ENCODE results near the gene UBR4. TPM values are rescaled to one million over a fixed set of nuclear protein-coding genes. Genes with fewer than 3 reads are reported as not detected.

The UBR4 gene
- total and polyA plus RNA-seq, 2 of the 8 experiments (the other 6 are each of a cell fraction or from before 2014, with no cell fraction given), result 139 to 152 TPM

- Histone ChIP-seq H3K4ac (replicated peaks; ENCODE audit: insufficient read length, low read depth, low read length) (no peak overlapping the region), H3K9me3 (ENCODE audit: insufficient read depth in 2 of 2, low read depth in 1 of 2, low read length in 1 of 2) (no peaks in the 10 kb centered on the region), H3K4me2 (ENCODE audit: insufficient read depth in 1 of 2, low read depth in 2 of 2, low read length in 2 of 2) (no peak overlapping the region), H3K27me3 (replicated peaks in 1 of 4; ENCODE audit: control insufficient read depth in 3 of 4, extremely low read depth in 1 of 4, insufficient read depth in 3 of 4, low read length in 3 of 4) (no peaks in the 10 kb centered on the region), H2BK12ac (ENCODE audit: low read depth, low read length) (no peak overlapping the region), H2BK120ac (replicated peaks; ENCODE audit: low read depth, low read length) (no peak overlapping the region), H3K36me3 (ENCODE audit: control insufficient read depth in 2 of 4, insufficient read depth in 4 of 4, low read length in 3 of 4) (peaks cover 63 to 96% (median 93%) of the 10 kb centered on the region in 4 experiments), H2BK5ac (ENCODE audit: low read depth, low read length) (no peak overlapping the region), H3K56ac (replicated peaks; ENCODE audit: insufficient read length, low read depth, low read length) (no peak overlapping the region), H4K8ac (ENCODE audit: extremely low read depth, insufficient read depth, low read length) (no peak overlapping the region), H4K20me1 (replicated peaks in 1 of 2; ENCODE audit: control insufficient read depth in 1 of 2, insufficient read depth in 2 of 2, low read length in 2 of 2) (peaks cover 0 to 2% of the 10 kb centered on the region in 2 experiments), H3K9ac (replicated peaks in 1 of 4; ENCODE audit: extremely low read depth in 1 of 4, low read depth in 3 of 4, low read length in 3 of 4) (no peak overlapping the region), H3K27ac (ENCODE audit: low read depth, low read length) (no peak overlapping the region), H3K79me2 (ENCODE audit: control insufficient read depth in 1 of 2, insufficient read depth in 2 of 2, low read length in 2 of 2) (no peaks in the 10 kb centered on the region), H3K79me1 (ENCODE audit: low read depth, low read length) (no peaks in the 10 kb centered on the region), H3K23ac (ENCODE audit: insufficient read length) (no peak overlapping the region), H2AK5ac (ENCODE audit: low read depth, low read length) (no peak overlapping the region), H2BK15ac (ENCODE audit: low read length) (no peak overlapping the region), H2AFZ (ENCODE audit: low read length) (no peak overlapping the region), H3K18ac (ENCODE audit: extremely low read depth, low read length) (no peak overlapping the region), H4K5ac (ENCODE audit: insufficient read length, low read depth, low read length) (no peak overlapping the region), H2BK20ac (ENCODE audit: low read length) (no peak overlapping the region), H3K4me1 (replicated peaks in 1 of 4; ENCODE audit: control insufficient read depth in 3 of 4, insufficient read depth in 4 of 4, low read length in 3 of 4) (no peaks in the 10 kb centered on the region), H4K91ac (replicated peaks; ENCODE audit: insufficient read length, low read length) (no peak overlapping the region), H3K4me3 (ENCODE audit: extremely low read depth in 1 of 4, insufficient read depth in 2 of 4, low read depth in 3 of 4, low read length in 4 of 4) (no peak overlapping the region), H3K23me2 (ENCODE audit: low read depth, low read length) (no peaks in the 10 kb centered on the region), H3K14ac (ENCODE audit: insufficient read length) (no peak overlapping the region)
- POLR2A ChIA-PET (ENCODE audit: partially characterized antibody), result interaction anchor here (0.8 to 1.0 kb wide), 3 partner anchors 8 to 122 kb away, joined by 3 read pairs; no protein-coding TSS in a partner anchor
- TF ChIP-seq HDAC6 (IDR thresholded peaks at IDR 0.05; ENCODE audit: low read depth, low read length) (no peak), JUN (IDR thresholded peaks at IDR 0.05; ENCODE audit: low read depth, low read length) (no peak), RBBP5 (IDR thresholded peaks at IDR 0.05; ENCODE audit: borderline replicate concordance, low read depth, low read length) (no peak), TCF12 (IDR thresholded peaks at IDR 0.05; ENCODE audit: low read depth, low read length) (no peak), ATF3 (IDR thresholded peaks at IDR 0.05; ENCODE audit: insufficient read depth, low read depth, low read length) (no peak), EZH2 (IDR thresholded peaks at IDR 0.05; ENCODE audit: low read depth, low read length, severe bottlenecking) (no peak), CTBP2 (IDR thresholded peaks at IDR 0.05; ENCODE audit: borderline replicate concordance, insufficient read depth, insufficient read length, low read length) (no peak), SP4 (IDR thresholded peaks at IDR 0.05; ENCODE audit: low read length) (no peak), YY1 (IDR thresholded peaks at IDR 0.05; ENCODE audit: low read depth, low read length) (no peak), SIRT6 (IDR thresholded peaks at IDR 0.05; ENCODE audit: low read length) (no peak), FOSL1 (IDR thresholded peaks at IDR 0.05; ENCODE audit: insufficient read depth, low read depth, low read length) (no peak)
- CTCF ChIA-PET (ENCODE audit: partially characterized antibody), result interaction anchor here (0.8 to 1.3 kb wide), 4 partner anchors 9 to 174 kb away, joined by 3 to 5 read pairs (median 4); no protein-coding TSS in a partner anchor
- FAIRE-seq, result no peak
- WGBS, 2 experiments (ENCODE audit: extremely low coverage in 1 of 2, insufficient coverage in 1 of 2, insufficient read length in 1 of 2, insufficient replicate concordance in 2 of 2, low coverage in 1 of 2, low lambda C conversion rate in 2 of 2, missing lambda C conversion rate in 1 of 2), result 92% methylated on average over 6 of the region's 6 CpGs; no CpG with 5 or more reads in 1 of the 2 experiments
- DNase-seq (ENCODE audit: low read depth in 1 of 2, low spot score in 2 of 2), result no peak
Observed at GRCh38 chr1:19087017-19087736, 122.9 kb downstream of the UBR4 start.
